OCI-LY7 (cell line): ENCODE data around the gene RAD51B. TPM values are rescaled to one million over a fixed set of nuclear protein-coding genes. Genes with fewer than 3 reads are reported as not detected.

Source experiments
- BruUV-seq: library from RNA; stranded (reverse); fragments of 400-500 nt; replicated peaks from 2 replicates; lab custom pipeline; 2021; lab: Mats Ljungman, UMichigan
- CTCF ChIA-PET: fragments of 300-600 bp; sonication (Branson Sonifier 250); formaldehyde crosslinking; loops from one replicate; lab custom pipeline; 2022; ENCODE audit warnings: antibody characterized with exemption; ENCODE audit not compliant: unreplicated experiment; lab: Charles Lee
- POLR2A ChIA-PET: fragments of 300-600 bp; sonication (Branson Sonifier 250); formaldehyde crosslinking; loops from one replicate; lab custom pipeline; 2022; ENCODE audit warnings: antibody characterized with exemption; lab: Charles Lee
- DNase-seq: peaks from one replicate; pipeline ENCODE4 v3.0.0-alpha.2; 2015; ENCODE audit warnings: low spot score
- H2AFZ ChIP-seq: fragments of 200-600 bp; sonication (generic), shearing (Covaris generic); 2 replicates; pipeline ENCODE4 v1.6.1; 2014; ENCODE audit warnings: mild to moderate bottlenecking, antibody characterized with exemption, low read length, moderate library complexity
- H3K27ac ChIP-seq: fragments of 200-600 bp; sonication (generic); 2 replicates; pipeline ENCODE4 v1.5.1; 2014; ENCODE audit warnings: mixed run types, low read depth, mild to moderate bottlenecking, moderate library complexity, low read length, inconsistent platforms; ENCODE audit not compliant: poor library complexity, severe bottlenecking
- H3K36me3 ChIP-seq: fragments of 200-600 bp; sonication (generic); 2 replicates; pipeline ENCODE4 v1.6.1; 2014; ENCODE audit warnings: mild to moderate bottlenecking, antibody characterized with exemption, low read length, moderate library complexity, mixed read lengths; ENCODE audit not compliant: insufficient read depth
- H3K4me1 ChIP-seq: fragments of 200-600 bp; sonication (generic); 2 replicates; pipeline ENCODE4 v1.5.1; 2014; ENCODE audit warnings: mild to moderate bottlenecking, low read length; ENCODE audit not compliant: insufficient read depth, poor library complexity, severe bottlenecking
- H3K4me2 ChIP-seq: fragments of 200-600 bp; sonication (generic); 2 replicates; pipeline ENCODE4 v1.6.1; 2014; ENCODE audit warnings: mild to moderate bottlenecking, low read length
- H3K4me3 ChIP-seq: fragments of 200-600 bp; sonication (generic); 2 replicates; pipeline ENCODE4 v1.5.1; 2014; ENCODE audit warnings: mild to moderate bottlenecking, low read depth, low read length; ENCODE audit not compliant: poor library complexity, severe bottlenecking
- H3K79me2 ChIP-seq: fragments of 200-600 bp; sonication (generic); 2 replicates; pipeline ENCODE4 v1.6.1; 2016; ENCODE audit warnings: low read depth, mild to moderate bottlenecking, low read length, moderate library complexity, mixed read lengths; ENCODE audit not compliant: insufficient read depth
- H3K9me2 ChIP-seq: fragments of 200-600 bp; sonication (generic); 2 replicates; pipeline ENCODE4 v1.6.1; 2016; ENCODE audit warnings: mild to moderate bottlenecking, low read length, mixed read lengths; ENCODE audit not compliant: insufficient read depth
- H3K9me3 ChIP-seq: fragments of 200-600 bp; sonication (generic); 2 replicates; pipeline ENCODE4 v1.6.1; 2014; ENCODE audit warnings: mild to moderate bottlenecking, mixed run types, low read length, mixed read lengths
- H4K20me1 ChIP-seq: fragments of 200-600 bp; sonication (generic); 2 replicates; pipeline ENCODE4 v1.6.1; 2014; ENCODE audit warnings: mild to moderate bottlenecking, antibody characterized with exemption, low read length, moderate library complexity, mixed read lengths; ENCODE audit not compliant: insufficient read depth
- CTCF ChIP-seq: fragments of 200-600 bp; sonication (generic); conservative IDR thresholded peaks from 2 replicates; pipeline ENCODE4 v1.5.1; 2014; ENCODE audit warnings: mild to moderate bottlenecking, antibody characterized with exemption, low read length, moderate library complexity, mixed read lengths
- EZH2phosphoT487 ChIP-seq: fragments of 200-600 bp; sonication (generic); IDR thresholded peaks from 2 replicates; pipeline ENCODE4 v1.6.1; 2018; ENCODE audit warnings: low read depth, borderline replicate concordance, mild to moderate bottlenecking, mixed run types, antibody characterized with exemption, low read length, moderate library complexity, mixed read lengths
- intact Hi-C: fragments of 100-400 bp; cut with micrococcal nuclease; formaldehyde crosslinking; loops from one replicate; pipeline ENCODE4 v1.10.0; 2022; ENCODE audit not compliant: unreplicated experiment
- total RNA-seq, 2 experiments: library from RNA; depleted of rRNA in 1 of 2; stranded (reverse); fragments of >200 nt in 1 of 2; shearing (Covaris generic) in 1 of 2; gene quantifications; 2 replicates each; pipeline ENCODE4 v1.2.3, GENCODE V29; 2014 to 2022

The RAD51B gene
- total RNA-seq, 2 experiments from 2014 or later: 41.4 to 89.9 TPM

- no TSS peak for BruUV-seq
- H3K4me1 ChIP-seq: peaks cover 75% of the 10 kb centered on the region
Observed at GRCh38 chr14:68501171-68501570, 681.6 kb downstream of the RAD51B start.

GRCh38 chr14:68501614-68502052 lies 682.1 kb downstream of the RAD51B start:
- H2AFZ ChIP-seq: peak overlapping the region; percentile 30; the same call in 1 of the 2 replicates
- no peak for TF ChIP-seq CTCF
- TF ChIP-seq EZH2phosphoT487: no peak
- H4K20me1 ChIP-seq: no peaks in the 10 kb centered on the region
- no peak overlapping the region for H3K27ac ChIP-seq
- H3K4me2 ChIP-seq: peak overlapping the region; percentile 27; the same call in 1 of the 2 replicates
- H3K4me1 ChIP-seq: peaks cover 75% of the 10 kb centered on the region
- intact Hi-C loops: no loop called here
- POLR2A ChIA-PET: no interaction called here
- DNase-seq: no peak
- H3K4me3 ChIP-seq: no peak overlapping the region
- CTCF ChIA-PET: no interaction called here
- no peaks in the 10 kb centered on the region for H3K9me3 ChIP-seq
- H3K36me3 ChIP-seq: no peaks in the 10 kb centered on the region
- no peaks in the 10 kb centered on the region for H3K79me2 ChIP-seq
- no peaks in the 10 kb centered on the region for H3K9me2 ChIP-seq
- no TSS peak for BruUV-seq

More at GRCh38 chr14:68501171-68501570, 681.6 kb downstream of the RAD51B start:
- Histone ChIP-seq H3K27ac (no peak overlapping the region), H3K4me3 (no peak overlapping the region), H3K36me3 (no peaks in the 10 kb centered on the region), H3K9me2 (no peaks in the 10 kb centered on the region), H2AFZ (no peak overlapping the region), H3K4me2 (no peak overlapping the region), H4K20me1 (no peaks in the 10 kb centered on the region), H3K79me2 (no peaks in the 10 kb centered on the region), H3K9me3 (no peaks in the 10 kb centered on the region)
- no peak for TF ChIP-seq EZH2phosphoT487
- no peak for TF ChIP-seq CTCF
- CTCF ChIA-PET: interaction anchor here (1.1 kb wide), 1 partner anchor 289 kb away, joined by 3 read pairs; no protein-coding TSS in a partner anchor
- POLR2A ChIA-PET: no interaction called here
- intact Hi-C loops: no loop called here
- no peak for DNase-seq

- DNase-seq: peak; percentile 37
- intact Hi-C loops: no loop called here
- CTCF ChIA-PET: no interaction called here
Observed at GRCh38 chr14:68502230-68502629, 682.7 kb downstream of the RAD51B start.

More at GRCh38 chr14:68502230-68502629, 682.7 kb downstream of the RAD51B start:
- H3K4me1 ChIP-seq: peaks cover 79% of the 10 kb centered on the region
- H3K36me3 ChIP-seq: no peaks in the 10 kb centered on the region
- H3K79me2 ChIP-seq: no peaks in the 10 kb centered on the region
- no TSS peak for BruUV-seq
- peak overlapping the region; percentile 30; the same call in 1 of the 2 replicates for H2AFZ ChIP-seq
- TF ChIP-seq CTCF: no peak
- no peak for TF ChIP-seq EZH2phosphoT487
- H3K9me2 ChIP-seq: no peaks in the 10 kb centered on the region
- POLR2A ChIA-PET: no interaction called here
- H3K27ac ChIP-seq: no peak overlapping the region
- H4K20me1 ChIP-seq: no peaks in the 10 kb centered on the region
- no peaks in the 10 kb centered on the region for H3K9me3 ChIP-seq
- H3K4me2 ChIP-seq: peak overlapping the region; percentile 27
- no peak overlapping the region for H3K4me3 ChIP-seq
